K562 (cell line): Measurements from ENCODE around the gene PSMA5. TPM values are rescaled to one million over a fixed set of nuclear protein-coding genes. Genes with fewer than 3 reads are reported as not detected.

Experiments
- ATAC-seq: fragments of 200-7000 bp; cut with Tn5 transposase; 3 replicates; pipeline ENCODE4 v1.9.1; 2020; ENCODE audit warnings: moderate library complexity
- BruUV-seq: library from RNA; stranded (reverse); fragments of 400-500 nt; replicated peaks from 2 replicates; lab custom pipeline; 2021; lab: Mats Ljungman, UMichigan
- CTCF ChIA-PET: fragments of 300-600 bp; formaldehyde crosslinking; extraction: SDS; loops from one replicate; lab custom pipeline; 2021; ENCODE audit warnings: low intra/inter-chr PET ratio; lab: Yijun Ruan, JAX
- POLR2A ChIA-PET: fragments of 300-600, 350-650 bp; sonication (Branson Sonifier 250); formaldehyde crosslinking; extraction: SDS; loops from one replicate; lab custom pipeline; 2021; ENCODE audit warnings: antibody characterized with exemption, inconsistent platforms; lab: Yijun Ruan, JAX
- DNase-seq, 4 experiments: peaks; one replicate each; pipeline versions ENCODE4 v3.0.0 to v3.0.0-alpha.2; 2011 to 2018; ENCODE audit warnings: low spot score in 3 of 4, mixed read lengths in 3 of 4; ENCODE audit errors: extremely low read depth in 1 of 4
- FAIRE-seq: peaks from 2 replicates; lab custom pipeline; 2011; peaks lifted over from hg19 to GRCh38; lab: Jason Lieb, UNC
- H2AFZ ChIP-seq: 2 replicates; pipeline ENCODE4 v1.6.0; 2011; ENCODE audit warnings: low read depth, low read length, control low read depth, inconsistent platforms
- H3K27ac ChIP-seq: fragments of 200-600 bp; 3 replicates; pipeline ENCODE4 v1.8.0; 2011; ENCODE audit warnings: low read depth, mild to moderate bottlenecking, control low read depth, inconsistent platforms, low read length, moderate library complexity, mixed read lengths; ENCODE audit errors: extremely low read depth
- H3K27me3 ChIP-seq, 2 experiments: fragments of 300-600 bp in 1 of 2; 2 replicates in 1 of 2; 3 replicates in 1 of 2; pipeline versions ENCODE4 v1.6.0 to v1.8.0; 2011; ENCODE audit warnings: inconsistent platforms in 2 of 2, low read length in 2 of 2, mild to moderate bottlenecking in 1 of 2, mixed read lengths in 1 of 2, moderate library complexity in 1 of 2; ENCODE audit not compliant: control insufficient read depth in 2 of 2, insufficient read depth in 2 of 2
- H3K36me3 ChIP-seq: fragments of 300-600 bp; 3 replicates; pipeline ENCODE4 v1.8.0; 2011; ENCODE audit warnings: mild to moderate bottlenecking, low read length, inconsistent platforms; ENCODE audit not compliant: control insufficient read depth, insufficient read depth
- H3K4me1 ChIP-seq, 2 experiments: fragments of 200-600 bp in 1 of 2; replicated peaks in 1 of 2; 2 replicates in 1 of 2; 3 replicates in 1 of 2; pipeline versions ENCODE4 v1.5.1 to v1.8.0; 2011; ENCODE audit warnings: inconsistent platforms in 2 of 2, low read length in 2 of 2, mild to moderate bottlenecking in 1 of 2, mixed read lengths in 1 of 2, moderate library complexity in 1 of 2; ENCODE audit not compliant: control insufficient read depth in 2 of 2, insufficient read depth in 2 of 2
- H3K4me2 ChIP-seq: 2 replicates; pipeline ENCODE4 v1.6.1; 2011; ENCODE audit warnings: low read length, control low read depth, inconsistent platforms, mixed read lengths; ENCODE audit not compliant: insufficient read depth
- H3K4me3 ChIP-seq: fragments of 200-600 bp; sonication (generic), shearing (Covaris generic); 2 replicates; pipeline ENCODE4 v1.5.1; 2016; ENCODE audit warnings: control low read depth, inconsistent platforms
- H3K79me2 ChIP-seq: fragments of 200-600 bp; 3 replicates; pipeline ENCODE4 v1.8.0; 2011; ENCODE audit warnings: low read length, inconsistent platforms; ENCODE audit not compliant: control insufficient read depth, insufficient read depth
- H3K9ac ChIP-seq, 2 experiments: 2 replicates each; pipeline versions ENCODE4 v1.6.0 to v1.6.1; 2011; ENCODE audit warnings: low read depth in 2 of 2, low read length in 2 of 2, control low read depth in 1 of 2, inconsistent platforms in 1 of 2, mild to moderate bottlenecking in 1 of 2, mixed read lengths in 1 of 2; ENCODE audit not compliant: insufficient read depth in 1 of 2
- H3K9me1 ChIP-seq: one replicate; pipeline ENCODE4 v1.6.0; 2011; ENCODE audit warnings: inconsistent platforms, mild to moderate bottlenecking, low read length, moderate library complexity; ENCODE audit not compliant: control insufficient read depth, insufficient read depth
- H3K9me3 ChIP-seq: replicated peaks from 2 replicates; pipeline ENCODE4 v1.5.1; 2011; ENCODE audit warnings: low read depth, low read length, inconsistent platforms; ENCODE audit not compliant: control insufficient read depth, insufficient read depth
- H4K20me1 ChIP-seq: replicated peaks from 2 replicates; pipeline ENCODE4 v1.6.1; 2011; ENCODE audit warnings: low read length, inconsistent platforms, mixed read lengths; ENCODE audit not compliant: control insufficient read depth, insufficient read depth
- FOXA1 ChIP-seq: fragments of 450-650 bp; IDR thresholded peaks from 2 replicates; pipeline ENCODE4 v1.6.1; 2016; ENCODE audit warnings: mild to moderate bottlenecking, borderline replicate concordance
- KAT7 ChIP-seq: sonication (generic); formaldehyde crosslinking; IDR thresholded peaks from 2 replicates; pipeline ENCODE4 v1.8.0; 2022; ENCODE audit warnings: missing genetic modification reagents, mild to moderate bottlenecking, borderline replicate concordance
- POLR2AphosphoS2 ChIP-seq: IDR thresholded peaks from 2 replicates; pipeline ENCODE4 v1.6.1; 2012; ENCODE audit warnings: low read length, improper control_type of control experiment
- SNRNP70 ChIP-seq: fragments of 200-400 bp; formaldehyde crosslinking; optimal IDR thresholded peaks from 2 replicates; pipeline ENCODE3; 2017; ENCODE audit warnings: low read depth, low read length
- ZNF398 ChIP-seq: fragments of 250-450 bp; sonication (Bioruptor Pico); IDR thresholded peaks from 2 replicates; pipeline ENCODE4 v1.8.0; 2021; ENCODE audit warnings: moderate library complexity, mild to moderate bottlenecking, inconsistent platforms
- ZNF717 ChIP-seq: fragments of 250-450 bp; sonication (Bioruptor Pico); IDR thresholded peaks from 2 replicates; pipeline ENCODE4 v1.5.0; 2021
- WGBS: fragments of 100-300 bp; shearing (Covaris generic); methylation state at CpG from one replicate; pipeline ENCODE4 v1.1.6; 2016; ENCODE audit warnings: low coverage, mixed read lengths; ENCODE audit not compliant: insufficient coverage; ENCODE audit errors: missing lambda C conversion rate; 5-methylcytosine and 5-hydroxymethylcytosine counted together
- in situ Hi-C: fragments of 300-500 bp; cut with MboI; formaldehyde crosslinking; loops from 4 replicates; pipeline ENCODE4 v1.15.0; 2018; ENCODE audit warnings: inconsistent platforms, mixed read lengths
- intact Hi-C: fragments of 100-400 bp; cut with micrococcal nuclease; formaldehyde crosslinking; loops from 2 replicates; pipeline ENCODE4 v1.14.2; 2022
- polyA plus RNA-seq, 8 experiments: library from polyadenylated mRNA; depleted of rRNA in 4 of 8; stranded (reverse) in 5 of 8; unstranded in 3 of 8; fragments of >200 nt; fragmentation: Nextera tagmentation in 2 of 8; fragmentation: Illumina TruSeq in 1 of 8; extraction: Ambion mirVana in 2 of 8; extraction: Trizol in 1 of 8; gene quantifications; 2 replicates each; pipeline versions ENCODE4 v1.2.1 to v1.2.3, GENCODE V29; 2011 to 2014; ENCODE audit warnings: inconsistent platforms in 1 of 8, missing spikeins in 1 of 8
- total RNA-seq, 7 experiments: library from RNA; depleted of rRNA in 6 of 7; stranded (reverse); fragments of >200 nt in 6 of 7; fragmentation: Illumina TruSeq in 2 of 7; extraction: Trizol in 2 of 7; gene quantifications; 2 replicates each; pipeline versions ENCODE4 v1.2.1 to v1.2.3, GENCODE V29; 2011 to 2021; ENCODE audit warnings: low replicate concordance in 1 of 7

The PSMA5 gene
- total and polyA plus RNA-seq, 9 of the 15 experiments (the other 6 are each of a cell fraction or from before 2014, with no cell fraction given): 82.6 to 542 (median 287) TPM

GRCh38 chr1:109391157-109391556 lies 35.1 kb downstream of the PSMA5 start:
- ChIA-PET POLR2A (interaction anchor here (0.7 to 4.6 kb wide), 5 partner anchors 9 to 137 kb away, joined by 3 to 35 read pairs (median 4); no protein-coding TSS in a partner anchor), CTCF (no interaction called here)
- BruUV-seq: no TSS peak

GRCh38 chr1:109389638-109390341 lies 36.5 kb downstream of the PSMA5 start:
- Histone ChIP-seq H4K20me1 (no peaks in the 10 kb centered on the region), H3K27me3 (no peaks in the 10 kb centered on the region), H3K9me3 (no peaks in the 10 kb centered on the region), H2AFZ (peak overlapping the region; percentile 51), H3K4me3 (peak overlapping the region; percentile 41), H3K36me3 (peaks cover 22% of the 10 kb centered on the region), H3K27ac (peak overlapping the region; percentile 92), H3K79me2 (peaks cover 100% of the 10 kb centered on the region), H3K4me1 (peaks cover 31 to 84% of the 10 kb centered on the region in 2 experiments), H3K9ac (peak overlapping the region; percentile 73 to 86; a peak in 3 of 4 replicates), H3K9me1 (no peaks in the 10 kb centered on the region), H3K4me2 (peak overlapping the region; percentile 93)
- in situ Hi-C loops (no loop called here), intact Hi-C loops (no loop called here)
- ChIA-PET POLR2A (interaction anchor here (0.6 to 4.6 kb wide), 15 partner anchors 11 to 949 kb away, joined by 3 to 35 read pairs (median 4); partner anchors contain the start of genes MYBPHL, PSRC1 and RBM15), CTCF (no interaction called here)
- DNase-seq: peak; percentile 61 to 92 (median 77)
- 0% methylated on average over 5 of the region's 5 CpGs for WGBS
- BruUV-seq: no TSS peak
- peak; percentile 59 for FAIRE-seq
- peak; percentile 53 for ATAC-seq
- TF ChIP-seq FOXA1 (no peak), ZNF398 (CRISPR knock-in tag) (no peak), SNRNP70 (no peak), POLR2AphosphoS2 (no peak)

More at GRCh38 chr1:109391157-109391556, 35.1 kb downstream of the PSMA5 start:
- ATAC-seq (no peak), FAIRE-seq (no peak), DNase-seq (no peak)
- no peaks in the 10 kb centered on the region for H3K9me3 ChIP-seq
- peak overlapping the region; percentile 20; the same call in 1 of the 2 replicates for H2AFZ ChIP-seq
- intact Hi-C loops: no loop called here
- H3K4me2 ChIP-seq: peak overlapping the region; percentile 93
- WGBS: 10% methylated on average over 3 of the region's 3 CpGs
- H3K9ac ChIP-seq: peak overlapping the region in 1 of 2 experiments; percentile 86; a peak in 2 of 4 replicates
- H3K9me1 ChIP-seq: no peaks in the 10 kb centered on the region
- H3K36me3 ChIP-seq: peaks cover 22% of the 10 kb centered on the region
- H3K4me3 ChIP-seq: peak overlapping the region; percentile 35
- H3K79me2 ChIP-seq: peaks cover 100% of the 10 kb centered on the region
- H4K20me1 ChIP-seq: no peaks in the 10 kb centered on the region
- TF ChIP-seq ZNF717 (CRISPR knock-in tag) (0 out of 2 replicates have a peak, but pooled peaks have one; percentile 32), KAT7 (no peak)
- H3K27ac ChIP-seq: peak overlapping the region; percentile 92
- no peaks in the 10 kb centered on the region for H3K27me3 ChIP-seq
- peaks cover 36 to 79% of the 10 kb centered on the region in 2 experiments for H3K4me1 ChIP-seq
- in situ Hi-C loops: no loop called here
